ENCODE results near the gene CRTAC1. TPM values are rescaled to one million over a fixed set of nuclear protein-coding genes. Genes with fewer than 3 reads are reported as not detected.

The CRTAC1 gene, protein sequence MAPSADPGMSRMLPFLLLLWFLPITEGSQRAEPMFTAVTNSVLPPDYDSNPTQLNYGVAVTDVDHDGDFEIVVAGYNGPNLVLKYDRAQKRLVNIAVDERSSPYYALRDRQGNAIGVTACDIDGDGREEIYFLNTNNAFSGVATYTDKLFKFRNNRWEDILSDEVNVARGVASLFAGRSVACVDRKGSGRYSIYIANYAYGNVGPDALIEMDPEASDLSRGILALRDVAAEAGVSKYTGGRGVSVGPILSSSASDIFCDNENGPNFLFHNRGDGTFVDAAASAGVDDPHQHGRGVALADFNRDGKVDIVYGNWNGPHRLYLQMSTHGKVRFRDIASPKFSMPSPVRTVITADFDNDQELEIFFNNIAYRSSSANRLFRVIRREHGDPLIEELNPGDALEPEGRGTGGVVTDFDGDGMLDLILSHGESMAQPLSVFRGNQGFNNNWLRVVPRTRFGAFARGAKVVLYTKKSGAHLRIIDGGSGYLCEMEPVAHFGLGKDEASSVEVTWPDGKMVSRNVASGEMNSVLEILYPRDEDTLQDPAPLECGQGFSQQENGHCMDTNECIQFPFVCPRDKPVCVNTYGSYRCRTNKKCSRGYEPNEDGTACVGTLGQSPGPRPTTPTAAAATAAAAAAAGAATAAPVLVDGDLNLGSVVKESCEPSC
- 10 to 100 TPM in 1 of 2 donors, 1 to 10 TPM in 1; 7.9 to 53.1 TPM for total RNA-seq
- polyA plus RNA-seq = 10 to 100 TPM in 1 of 2 donors, 1 to 10 TPM in 1; 2.9 to 19.0 TPM
- long read RNA-seq, donor 1, transcript CRTAC1-203 (15 exons, 2,890 nt) = major isoform, 10 of 100 reads
- long read RNA-seq, donor 1, partial matches to known transcripts = 59 of 100 reads
- long read RNA-seq, donor 1, other reads (novel, unspliced or antisense) = 31 of 100 reads
- long read RNA-seq, donor 2, transcript CRTAC1-203 (15 exons, 2,890 nt) = major isoform, 5 of 9 reads
- long read RNA-seq, donor 2, partial matches to known transcripts = 2 of 9 reads
- long read RNA-seq, donor 2, other reads (novel, unspliced or antisense) = 2 of 9 reads

DNA sequence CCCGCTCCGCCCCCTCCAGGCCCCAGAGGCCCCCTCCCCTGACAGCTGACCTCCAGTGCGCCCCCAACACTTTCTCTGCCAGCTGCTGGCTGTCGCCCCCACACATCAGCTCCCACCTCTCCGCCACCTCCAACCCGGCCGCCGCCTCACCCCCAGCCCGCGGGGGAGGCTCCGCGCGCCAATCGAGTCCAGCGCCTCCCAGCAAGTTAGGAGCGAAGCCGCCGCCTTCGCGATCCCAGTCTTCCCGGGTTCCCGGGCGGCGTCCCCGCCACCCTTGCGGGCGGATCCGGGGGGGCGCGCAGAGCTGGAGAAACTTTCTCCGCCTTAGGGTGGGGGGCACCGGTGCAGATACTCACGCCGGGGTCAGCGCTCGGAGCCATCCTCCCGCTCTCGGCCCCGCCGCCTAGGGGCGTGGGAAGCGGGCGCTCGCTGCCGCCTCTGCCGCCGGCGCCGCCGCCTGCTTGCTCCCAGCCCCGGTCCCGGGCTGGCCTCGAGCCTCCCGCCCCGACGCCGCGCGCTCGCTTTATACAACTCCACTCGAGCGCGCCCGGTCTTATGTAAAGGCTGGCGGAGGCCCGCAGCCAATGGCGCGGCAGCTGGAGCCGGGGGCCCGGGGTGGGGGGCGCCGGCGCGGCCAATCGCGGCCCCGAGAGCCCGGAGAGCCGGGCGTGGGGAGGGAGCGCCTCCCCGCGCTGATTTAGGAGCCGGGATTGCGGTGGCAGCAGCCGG is at the start of gene CRTAC1:
Gene CRTAC1 (minus strand): TSS at position 529 of the 729 bp plus-strand sequence. CDS start 149 bp downstream, at position 380.
- DNase-seq (peak; percentile 61 to 89), ATAC-seq (ENCODE audit: low FRiP score) (peak; percentile 80)
- Histone ChIP-seq H3K4me1 (ENCODE audit: control insufficient read depth in 1 of 2, insufficient read depth in 2 of 2, low read length in 2 of 2) (no peaks in the 10 kb centered on the region), H3K9me3 (ENCODE audit: control insufficient read depth, low read length) (no peaks in the 10 kb centered on the region), H3K4me3 (ENCODE audit: low read length in 2 of 2) (peak within 1 kb of the TSS; percentile 30 to 67), H3K36me3 (ENCODE audit: control insufficient read depth in 1 of 2, insufficient read depth in 2 of 2, low read length in 1 of 2) (no peaks in the 10 kb centered on the region), H3K27ac (ENCODE audit: low read depth in 1 of 2, low read length in 2 of 2) (no peak within 1 kb of the TSS), H3K27me3 (ENCODE audit: control insufficient read depth in 1 of 2, insufficient read depth in 2 of 2, low read length in 1 of 2) (peaks cover 0 to 3% of the 10 kb centered on the region in 2 donors)
- 1% methylated on average over 62 to 86 of the region's 86 CpGs for WGBS, 2 donors
- intact Hi-C loops (cut with DNase I) = no loop called here

DNA sequence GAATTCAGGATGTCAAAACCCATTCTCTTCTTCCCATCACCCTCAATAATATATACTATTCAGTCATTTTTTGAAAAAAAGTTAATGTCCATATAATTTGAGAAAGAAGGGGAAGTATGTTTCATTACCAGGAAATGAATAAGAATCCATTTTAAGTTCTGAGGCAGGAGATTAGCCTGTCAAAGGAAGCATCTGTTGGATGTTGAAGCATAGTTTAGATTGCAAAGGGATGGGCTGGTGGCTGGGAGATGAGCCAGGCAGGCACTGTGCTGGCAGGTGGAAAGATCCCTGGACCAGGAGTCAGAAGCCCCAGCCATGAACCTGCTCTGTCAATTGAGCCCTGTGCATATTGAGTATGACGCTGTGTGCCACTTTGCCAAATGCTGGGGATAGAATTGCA is 48.4 kb upstream of the CRTAC1 start:
- DNase-seq (no peak), ATAC-seq (ENCODE audit: low FRiP score) (no peak)
- H3K4me1 ChIP-seq (ENCODE audit: control insufficient read depth in 1 of 2, insufficient read depth in 2 of 2, low read length in 2 of 2) = no peaks in the 10 kb centered on the region
- H3K27me3 ChIP-seq (ENCODE audit: control insufficient read depth in 1 of 2, insufficient read depth in 2 of 2, low read length in 1 of 2) = no peaks in the 10 kb centered on the region
- no peak overlapping the region for H3K27ac ChIP-seq (ENCODE audit: low read depth in 1 of 2, low read length in 2 of 2)
- no peak overlapping the region for H3K4me3 ChIP-seq (ENCODE audit: low read length in 2 of 2)
- no peaks in the 10 kb centered on the region for H3K36me3 ChIP-seq (ENCODE audit: control insufficient read depth in 1 of 2, insufficient read depth in 2 of 2, low read length in 1 of 2)
- intact Hi-C loops (cut with DNase I) = no loop called here
- H3K9me3 ChIP-seq (ENCODE audit: control insufficient read depth, low read length) = peaks cover 1% of the 10 kb centered on the region
- 93 to 99% methylated on average over 1 of the region's 1 CpG for WGBS, 2 donors

DNA sequence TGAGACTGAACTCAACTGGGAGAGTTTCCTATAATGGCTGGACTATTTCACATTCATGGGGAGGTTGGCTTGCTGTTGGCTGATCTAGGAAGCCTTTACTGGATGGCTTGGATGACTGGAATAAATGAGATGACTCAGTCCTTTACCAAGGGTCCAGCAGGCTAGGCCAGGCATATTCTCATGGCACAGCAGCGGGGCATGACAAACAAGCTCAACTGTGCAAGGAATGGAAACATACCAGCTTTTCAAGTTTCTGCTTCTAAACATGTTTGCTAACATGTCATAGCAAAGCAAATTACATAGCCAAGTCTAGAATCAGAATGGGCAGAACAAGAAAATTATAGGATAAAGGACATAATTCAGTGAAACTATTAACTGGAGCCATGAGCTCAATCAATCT is 46.8 kb upstream of the CRTAC1 start:
- Histone ChIP-seq H3K36me3 (ENCODE audit: control insufficient read depth in 1 of 2, insufficient read depth in 2 of 2, low read length in 1 of 2) (no peaks in the 10 kb centered on the region), H3K27me3 (ENCODE audit: control insufficient read depth in 1 of 2, insufficient read depth in 2 of 2, low read length in 1 of 2) (no peaks in the 10 kb centered on the region), H3K9me3 (ENCODE audit: control insufficient read depth, low read length) (peaks cover 1% of the 10 kb centered on the region), H3K27ac (ENCODE audit: low read depth in 1 of 2, low read length in 2 of 2) (no peak overlapping the region), H3K4me3 (ENCODE audit: low read length in 2 of 2) (no peak overlapping the region), H3K4me1 (ENCODE audit: control insufficient read depth in 1 of 2, insufficient read depth in 2 of 2, low read length in 2 of 2) (no peaks in the 10 kb centered on the region)
- DNase-seq = no peak
- WGBS, 2 donors = 64 to 66% methylated on average over 1 of the region's 1 CpG
- no peak for ATAC-seq (ENCODE audit: low FRiP score)
- intact Hi-C loops (cut with DNase I) = no loop called here

GRCh38 chr10:98076086-98076485 is 45.7 kb upstream of the CRTAC1 start:
- Histone ChIP-seq H3K4me1 (ENCODE audit: control insufficient read depth in 1 of 2, insufficient read depth in 2 of 2, low read length in 2 of 2) (no peaks in the 10 kb centered on the region), H3K27ac (ENCODE audit: low read depth in 1 of 2, low read length in 2 of 2) (no peak overlapping the region), H3K27me3 (ENCODE audit: control insufficient read depth in 1 of 2, insufficient read depth in 2 of 2, low read length in 1 of 2) (no peaks in the 10 kb centered on the region), H3K4me3 (ENCODE audit: low read length in 2 of 2) (no peak overlapping the region), H3K9me3 (ENCODE audit: control insufficient read depth, low read length) (peaks cover 3% of the 10 kb centered on the region), H3K36me3 (ENCODE audit: control insufficient read depth in 1 of 2, insufficient read depth in 2 of 2, low read length in 1 of 2) (no peaks in the 10 kb centered on the region)
- WGBS, 2 donors = 62 to 66% methylated on average over 7 of the region's 7 CpGs
- intact Hi-C loops (cut with DNase I) = no loop called here
- no peak for DNase-seq
- no peak for ATAC-seq (ENCODE audit: low FRiP score)

DNA sequence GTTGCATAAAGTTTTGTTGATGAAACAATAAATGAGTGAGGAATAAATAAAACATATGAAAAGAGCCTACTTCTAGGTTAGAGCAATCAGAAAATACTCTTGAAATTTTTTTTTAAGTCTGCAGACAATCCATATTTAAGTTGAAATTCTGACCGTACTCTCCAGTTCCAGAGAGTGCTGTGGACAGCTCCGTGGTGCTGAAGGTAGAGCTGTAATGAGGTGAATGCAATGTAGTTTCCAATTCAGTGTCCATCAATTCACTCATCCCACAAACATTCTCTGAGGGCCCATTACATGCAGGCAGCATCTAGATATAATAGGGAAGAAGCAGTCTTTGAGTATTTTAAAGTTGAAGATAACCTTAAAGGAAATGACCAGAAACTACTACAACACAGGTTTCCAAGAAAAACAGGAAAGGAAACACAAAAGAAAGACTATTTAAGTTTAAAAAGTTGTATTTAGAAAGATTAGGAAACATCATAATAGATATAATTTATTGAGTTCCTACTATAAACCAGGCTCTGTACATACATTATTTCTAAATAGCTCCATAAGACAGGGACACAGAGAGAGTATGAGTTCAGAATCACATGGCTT is 44.0 kb upstream of the CRTAC1 start:
- H3K4me3 ChIP-seq (ENCODE audit: low read length in 2 of 2) = no peak overlapping the region
- DNase-seq = no peak
- peaks cover 3% of the 10 kb centered on the region for H3K9me3 ChIP-seq (ENCODE audit: control insufficient read depth, low read length)
- 0 to 5% methylated on average over 2 of the region's 2 CpGs for WGBS, 2 donors
- ATAC-seq (ENCODE audit: low FRiP score) = no peak
- H3K36me3 ChIP-seq (ENCODE audit: control insufficient read depth in 1 of 2, insufficient read depth in 2 of 2, low read length in 1 of 2) = no peaks in the 10 kb centered on the region
- H3K4me1 ChIP-seq (ENCODE audit: control insufficient read depth in 1 of 2, insufficient read depth in 2 of 2, low read length in 2 of 2) = no peaks in the 10 kb centered on the region
- intact Hi-C loops (cut with DNase I) = no loop called here
- no peaks in the 10 kb centered on the region for H3K27me3 ChIP-seq (ENCODE audit: control insufficient read depth in 1 of 2, insufficient read depth in 2 of 2, low read length in 1 of 2)
- H3K27ac ChIP-seq (ENCODE audit: low read depth in 1 of 2, low read length in 2 of 2) = no peak overlapping the region

- DNase-seq (no peak), ATAC-seq (ENCODE audit: low FRiP score) (no peak)
- peaks cover 0 to 2% of the 10 kb centered on the region in 2 donors for H3K27me3 ChIP-seq (ENCODE audit: control insufficient read depth in 1 of 2, insufficient read depth in 2 of 2, low read length in 1 of 2)
- no peak overlapping the region for H3K4me3 ChIP-seq (ENCODE audit: low read length in 2 of 2)
- H3K4me1 ChIP-seq (ENCODE audit: control insufficient read depth in 1 of 2, insufficient read depth in 2 of 2, low read length in 2 of 2) = no peaks in the 10 kb centered on the region
- peaks cover 5% of the 10 kb centered on the region for H3K9me3 ChIP-seq (ENCODE audit: control insufficient read depth, low read length)
- no peaks in the 10 kb centered on the region for H3K36me3 ChIP-seq (ENCODE audit: control insufficient read depth in 1 of 2, insufficient read depth in 2 of 2, low read length in 1 of 2)
- H3K27ac ChIP-seq (ENCODE audit: low read depth in 1 of 2, low read length in 2 of 2) = no peak overlapping the region
- 77 to 81% methylated on average over 5 of the region's 5 CpGs for WGBS, 2 donors
- intact Hi-C loops (cut with DNase I) = no loop called here
These were observed 36.7 kb upstream of the CRTAC1 start for GRCh38 chr10:98067165-98067564.

DNA sequence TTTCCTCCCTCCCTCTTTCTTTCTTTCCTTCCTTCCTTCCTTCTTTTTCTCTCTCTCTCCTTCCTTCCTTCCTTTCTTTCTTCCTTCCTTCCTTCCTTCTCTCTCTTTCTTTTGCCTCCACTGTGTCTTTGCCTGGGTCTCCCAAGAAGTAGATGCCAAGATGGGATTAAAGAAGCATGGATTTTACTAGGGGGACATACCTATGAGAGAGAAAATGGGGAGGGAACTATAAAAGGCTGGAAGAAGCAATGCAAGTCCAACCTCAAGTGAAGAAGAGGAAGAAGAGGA is 33.3 kb upstream of the CRTAC1 start:
- intact Hi-C loops (cut with DNase I) = no loop called here
- no peaks in the 10 kb centered on the region for H3K4me1 ChIP-seq (ENCODE audit: control insufficient read depth in 1 of 2, insufficient read depth in 2 of 2, low read length in 2 of 2)
- DNase-seq = no peak
- H3K27me3 ChIP-seq (ENCODE audit: control insufficient read depth in 1 of 2, insufficient read depth in 2 of 2, low read length in 1 of 2) = peaks cover 0 to 2% of the 10 kb centered on the region in 2 donors
- no peak for ATAC-seq (ENCODE audit: low FRiP score)
- peaks cover 3% of the 10 kb centered on the region for H3K9me3 ChIP-seq (ENCODE audit: control insufficient read depth, low read length)
- no peaks in the 10 kb centered on the region for H3K36me3 ChIP-seq (ENCODE audit: control insufficient read depth in 1 of 2, insufficient read depth in 2 of 2, low read length in 1 of 2)
- H3K4me3 ChIP-seq (ENCODE audit: low read length in 2 of 2) = no peak overlapping the region
- no peak overlapping the region for H3K27ac ChIP-seq (ENCODE audit: low read depth in 1 of 2, low read length in 2 of 2)

GRCh38 chr10:98062424-98062823 is 32.0 kb upstream of the CRTAC1 start:
- Histone ChIP-seq H3K27me3 (ENCODE audit: control insufficient read depth in 1 of 2, insufficient read depth in 2 of 2, low read length in 1 of 2) (peaks cover 0 to 2% of the 10 kb centered on the region in 2 donors), H3K4me1 (ENCODE audit: control insufficient read depth in 1 of 2, insufficient read depth in 2 of 2, low read length in 2 of 2) (no peaks in the 10 kb centered on the region), H3K9me3 (ENCODE audit: control insufficient read depth, low read length) (peaks cover 3% of the 10 kb centered on the region), H3K36me3 (ENCODE audit: control insufficient read depth in 1 of 2, insufficient read depth in 2 of 2, low read length in 1 of 2) (no peaks in the 10 kb centered on the region), H3K4me3 (ENCODE audit: low read length in 2 of 2) (no peak overlapping the region), H3K27ac (ENCODE audit: low read depth in 1 of 2, low read length in 2 of 2) (no peak overlapping the region)
- DNase-seq = no peak
- no peak for ATAC-seq (ENCODE audit: low FRiP score)
- WGBS, 2 donors = 65 to 69% methylated on average over 6 of the region's 6 CpGs
- intact Hi-C loops (cut with DNase I) = no loop called here

Measured in aorta (tissue), 5 donors.